ENCODE measurements around the gene GSTM1.
A peak's percentile ranks its signal among the peaks of the same experiment; 100 is the strongest.
"Not testable (repeated sequence)": the region's sequence is repeated elsewhere in the genome, so short reads cannot be mapped to it uniquely, and the experiment has no call there.

GSTM1 gene

GRCh38 chr1:109704173-109704572, 16.6 kb downstream of the GSTM1 start:
- DNase-seq, result no peak

- no peak for DNase-seq
Measured at GRCh38 chr1:109705411-109705810, 17.8 kb downstream of the GSTM1 start.

GRCh38 chr1:109708949-109709348, 21.3 kb downstream of the GSTM1 start:
- DNase-seq, result not testable (repeated sequence)

- not testable (repeated sequence) for DNase-seq
Measured at GRCh38 chr1:109709822-109710221, 22.2 kb downstream of the GSTM1 start.

GRCh38 chr1:109711593-109712320, 24.1 kb downstream of the GSTM1 start, which contains the start of gene GSTM5:
TSS of gene GSTM5 (plus strand) at chr1:109712251. CDS start at chr1:109712313, 62 bp downstream.
- peak in 1 of 2 experiments; percentile 27 for DNase-seq

GRCh38 chr1:109712321-109712864, 24.8 kb downstream of the GSTM1 start:
- no peak for DNase-seq

- DNase-seq, result no peak
Measured at GRCh38 chr1:109713636-109714035, 26.0 kb downstream of the GSTM1 start.

- no peak for DNase-seq
Measured at GRCh38 chr1:109714661-109715372, 27.2 kb downstream of the GSTM1 start.

GRCh38 chr1:109716121-109716520, 28.5 kb downstream of the GSTM1 start:
- DNase-seq, result no peak

GRCh38 chr1:109716570-109717090, 29.0 kb downstream of the GSTM1 start:
- DNase-seq, result no peak

- no peak for DNase-seq
Measured at GRCh38 chr1:109717729-109718128, 30.1 kb downstream of the GSTM1 start.

- no peak for DNase-seq
Measured at GRCh38 chr1:109718495-109718894, 30.9 kb downstream of the GSTM1 start.

- DNase-seq, result no peak
Measured at GRCh38 chr1:109719337-109719837, 31.8 kb downstream of the GSTM1 start.

- DNase-seq, result no peak
Measured at GRCh38 chr1:109721042-109721441, 33.4 kb downstream of the GSTM1 start.

- no peak for DNase-seq
Measured at GRCh38 chr1:109721971-109722370, 34.4 kb downstream of the GSTM1 start.

GRCh38 chr1:109722908-109723691, 35.5 kb downstream of the GSTM1 start:
- DNase-seq, result no peak

GRCh38 chr1:109724933-109725332, 37.3 kb downstream of the GSTM1 start:
- no peak for DNase-seq

- DNase-seq, result no peak
Measured at GRCh38 chr1:109725510-109725909, 37.9 kb downstream of the GSTM1 start.

GRCh38 chr1:109726007-109726406, 38.4 kb downstream of the GSTM1 start:
- no peak for DNase-seq

- DNase-seq, result no peak
Measured at GRCh38 chr1:109726728-109727373, 39.2 kb downstream of the GSTM1 start.

- no peak for DNase-seq
Measured at GRCh38 chr1:109728870-109729269, 41.3 kb downstream of the GSTM1 start.

- DNase-seq, result no peak
Measured at GRCh38 chr1:109730666-109731065, 43.0 kb downstream of the GSTM1 start.

All from activated T-cell treated with anti-CD3 and anti-CD28 coated beads, Interleukin-2, amount 50 U/mL, for 48 hours (primary cell).